GM12873 (cell line): ENCODE results near the gene APOBEC4.

Source experiments
- TF ChIP-seq, protein P1 (sequence below): IDR thresholded peaks from 2 replicates; pipeline ENCODE4 v1.5.1; 2012; ENCODE audit warnings: low read depth, mild to moderate bottlenecking, moderate library complexity, low read length, control low read depth; ENCODE audit not compliant: insufficient read depth; ENCODE audit errors: missing control alignments

APOBEC4 gene

DNA sequence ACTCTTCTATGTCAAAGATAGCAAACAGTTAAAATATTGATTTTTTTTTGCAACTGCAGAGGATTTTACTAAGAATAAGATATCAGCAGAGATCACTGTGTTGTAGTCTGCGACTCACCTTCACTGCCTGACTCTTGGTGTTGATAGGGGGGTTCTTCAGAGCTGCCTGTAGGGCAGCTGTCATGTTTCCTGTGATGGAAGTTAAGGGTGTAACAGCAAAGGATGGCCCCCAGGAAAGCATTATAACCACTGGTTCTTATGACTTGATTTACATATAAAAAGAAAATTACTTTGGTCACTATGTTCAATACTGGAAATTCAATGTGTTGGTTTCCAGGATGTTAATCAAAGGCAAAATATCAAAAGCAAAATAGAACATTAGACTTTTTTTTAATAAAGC, 20.2 kb downstream of the APOBEC4 start:
- TF ChIP-seq, protein P1, sequence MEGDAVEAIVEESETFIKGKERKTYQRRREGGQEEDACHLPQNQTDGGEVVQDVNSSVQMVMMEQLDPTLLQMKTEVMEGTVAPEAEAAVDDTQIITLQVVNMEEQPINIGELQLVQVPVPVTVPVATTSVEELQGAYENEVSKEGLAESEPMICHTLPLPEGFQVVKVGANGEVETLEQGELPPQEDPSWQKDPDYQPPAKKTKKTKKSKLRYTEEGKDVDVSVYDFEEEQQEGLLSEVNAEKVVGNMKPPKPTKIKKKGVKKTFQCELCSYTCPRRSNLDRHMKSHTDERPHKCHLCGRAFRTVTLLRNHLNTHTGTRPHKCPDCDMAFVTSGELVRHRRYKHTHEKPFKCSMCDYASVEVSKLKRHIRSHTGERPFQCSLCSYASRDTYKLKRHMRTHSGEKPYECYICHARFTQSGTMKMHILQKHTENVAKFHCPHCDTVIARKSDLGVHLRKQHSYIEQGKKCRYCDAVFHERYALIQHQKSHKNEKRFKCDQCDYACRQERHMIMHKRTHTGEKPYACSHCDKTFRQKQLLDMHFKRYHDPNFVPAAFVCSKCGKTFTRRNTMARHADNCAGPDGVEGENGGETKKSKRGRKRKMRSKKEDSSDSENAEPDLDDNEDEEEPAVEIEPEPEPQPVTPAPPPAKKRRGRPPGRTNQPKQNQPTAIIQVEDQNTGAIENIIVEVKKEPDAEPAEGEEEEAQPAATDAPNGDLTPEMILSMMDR: no peak

DNA sequence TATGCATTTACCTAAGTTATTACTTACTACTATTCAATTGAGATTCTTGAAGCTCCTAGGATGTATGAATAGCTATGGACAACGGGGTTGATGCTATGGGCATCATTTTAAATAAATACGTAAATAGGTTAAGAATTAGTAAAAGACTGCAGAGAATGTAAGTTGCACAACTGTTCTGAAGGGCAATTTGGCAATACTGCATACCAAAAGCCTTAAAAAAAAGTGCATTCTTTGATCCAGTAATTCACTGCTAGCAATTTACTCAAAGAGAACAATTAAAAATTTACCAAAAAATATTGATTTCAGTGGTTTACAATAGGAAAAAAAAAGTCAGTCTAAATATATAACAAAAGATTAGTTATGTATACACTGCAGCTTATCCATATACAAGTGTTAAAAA, 21.0 kb downstream of the APOBEC4 start:
- TF ChIP-seq, protein P1: no peak

DNA sequence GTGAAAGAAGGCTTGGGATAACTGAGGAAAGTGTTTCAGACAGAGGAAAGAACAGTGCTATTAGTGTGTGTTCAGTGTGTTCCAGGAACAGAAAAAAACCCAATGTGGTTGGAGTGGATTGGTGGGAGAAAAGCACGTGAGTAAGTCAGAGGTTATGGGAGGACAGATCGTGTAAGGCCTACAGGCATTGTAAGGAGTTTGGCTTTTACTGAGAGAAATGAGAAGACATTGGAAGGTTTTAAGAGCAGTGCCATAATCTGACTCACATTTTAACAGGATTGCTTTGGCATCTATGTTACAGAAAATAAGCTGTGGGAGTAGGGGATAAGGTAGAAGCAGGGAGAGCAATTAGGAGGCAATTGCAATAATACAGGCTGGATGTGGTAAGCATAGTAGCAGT, 22.4 kb downstream of the APOBEC4 start:
- TF ChIP-seq, protein P1: no peak

GRCh38 chr1:183628537-183628936, 24.6 kb downstream of the APOBEC4 start:
- TF ChIP-seq, protein P1: no peak

- TF ChIP-seq, protein P1: peak; percentile 77
Measured at GRCh38 chr1:183622884-183623785, 30.0 kb downstream of the APOBEC4 start.

DNA sequence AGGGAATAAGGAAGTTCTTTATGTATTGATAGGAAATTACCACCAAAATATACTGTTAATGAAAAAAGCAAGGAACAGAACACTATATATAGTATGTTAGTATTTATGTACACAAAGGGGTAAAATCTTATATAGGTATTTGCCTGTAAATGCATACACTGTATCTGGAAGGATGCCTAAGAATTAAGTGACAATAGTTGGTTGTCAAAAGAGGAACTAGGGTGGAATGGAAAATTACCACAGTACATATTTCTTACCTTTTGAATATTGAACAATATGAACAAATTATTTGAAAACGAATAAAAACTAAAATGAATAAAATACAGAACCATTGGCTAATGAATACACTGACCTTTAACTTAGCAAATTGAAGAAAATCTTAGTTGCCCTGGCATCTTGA, 31.1 kb downstream of the APOBEC4 start:
- TF ChIP-seq, protein P1: no peak

GRCh38 chr1:183620311-183620710, 32.8 kb downstream of the APOBEC4 start:
- TF ChIP-seq, protein P1: no peak
